RWPE1 (cell line): Measurements from ENCODE around the gene VEGFC.

ENCODE experiments used
- CTCF ChIA-PET: fragments of 350-600 bp; sonication (Branson Sonifier 250); formaldehyde crosslinking; extraction: SDS; loops from one replicate; lab custom pipeline; 2021; lab: Yijun Ruan, JAX
- POLR2A ChIA-PET: fragments of 400-600 bp; formaldehyde crosslinking; extraction: SDS; loops from one replicate; lab custom pipeline; 2020; ENCODE audit warnings: antibody characterized with exemption; ENCODE audit not compliant: low non-redundant PET; lab: Yijun Ruan, JAX
- DNase-seq: peaks from one replicate; pipeline ENCODE4 v3.0.0; 2012; ENCODE audit warnings: low spot score
- H3K27ac ChIP-seq: fragments of 450-650 bp; 2 replicates; pipeline ENCODE4 v1.5.1; 2017
- CTCF ChIP-seq: fragments of 450-650 bp; conservative IDR thresholded peaks from 2 replicates; pipeline ENCODE4 v1.5.1; 2017; ENCODE audit warnings: low read depth, mild to moderate bottlenecking

The VEGFC gene

DNA sequence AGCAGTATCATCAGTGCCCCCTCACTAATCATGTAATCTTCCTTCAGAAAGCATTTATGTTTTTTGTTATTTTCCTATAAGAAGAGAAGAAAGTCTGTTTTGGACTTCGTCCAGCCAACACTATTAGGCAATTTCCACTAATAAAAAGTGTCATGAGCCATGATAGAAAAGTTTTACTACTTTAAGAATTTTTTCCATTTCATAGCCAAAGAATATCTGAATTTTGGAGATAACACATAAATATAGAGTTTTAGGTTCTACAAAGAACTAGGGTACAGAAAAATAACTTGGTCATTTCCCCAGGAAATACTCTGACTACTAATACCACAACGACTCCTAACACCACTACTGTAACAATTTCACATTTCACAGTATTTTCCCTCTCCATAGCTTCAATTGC lies 41.8 kb upstream of the VEGFC start:
- ChIA-PET CTCF (no interaction called here), POLR2A (no interaction called here)
- TF ChIP-seq CTCF, result no peak
- no peak overlapping the region for H3K27ac ChIP-seq
- DNase-seq, result no peak

DNA sequence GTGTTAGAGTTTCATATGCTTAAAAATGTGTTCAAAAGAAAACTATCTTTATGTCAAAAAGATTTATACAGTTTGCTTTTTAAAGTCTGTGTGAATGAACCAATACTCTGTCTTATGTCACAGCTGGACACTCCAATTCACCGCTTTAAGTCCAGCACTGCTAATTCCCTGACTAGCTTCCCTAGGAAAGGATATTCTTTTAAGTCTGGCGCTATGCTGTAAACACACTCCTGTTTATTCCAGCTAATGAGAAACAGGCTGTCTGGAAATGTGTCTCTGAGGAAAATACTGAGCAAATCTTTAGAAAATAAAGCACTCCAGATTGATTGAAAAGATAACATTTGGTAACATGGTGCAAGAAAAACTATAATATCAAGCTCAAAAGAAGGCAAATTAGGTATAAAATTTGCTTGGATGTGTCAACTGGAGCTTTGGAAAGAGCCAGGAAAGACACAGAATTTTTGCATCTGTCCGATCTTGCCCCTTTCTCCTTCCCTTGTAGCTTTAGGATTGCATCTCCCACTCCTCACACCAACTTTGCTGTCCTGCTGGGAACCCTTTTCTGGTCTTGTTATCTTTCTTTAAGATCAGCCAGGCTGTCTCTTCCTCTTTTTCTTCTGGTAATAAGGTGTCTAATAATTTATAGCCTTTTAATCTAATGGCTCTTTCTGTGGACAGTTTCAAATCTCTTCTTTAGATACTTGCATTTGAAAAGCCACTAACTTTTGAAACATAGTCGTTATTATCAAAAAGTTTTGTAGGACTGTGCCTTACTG lies 40.9 kb upstream of the VEGFC start:
- CTCF ChIA-PET, result no interaction called here
- POLR2A ChIA-PET, result no interaction called here
- TF ChIP-seq CTCF, result no peak
- H3K27ac ChIP-seq, result no peak overlapping the region
- no peak for DNase-seq

GRCh38 chr4:176830971-176831370 lies 38.2 kb upstream of the VEGFC start:
- ChIA-PET CTCF (interaction anchor here (0.6 kb wide), 1 partner anchor 202 kb away, joined by 3 read pairs; no protein-coding TSS in a partner anchor), POLR2A (no interaction called here)
- no peak for TF ChIP-seq CTCF
- no peak overlapping the region for H3K27ac ChIP-seq
- no peak for DNase-seq

DNA sequence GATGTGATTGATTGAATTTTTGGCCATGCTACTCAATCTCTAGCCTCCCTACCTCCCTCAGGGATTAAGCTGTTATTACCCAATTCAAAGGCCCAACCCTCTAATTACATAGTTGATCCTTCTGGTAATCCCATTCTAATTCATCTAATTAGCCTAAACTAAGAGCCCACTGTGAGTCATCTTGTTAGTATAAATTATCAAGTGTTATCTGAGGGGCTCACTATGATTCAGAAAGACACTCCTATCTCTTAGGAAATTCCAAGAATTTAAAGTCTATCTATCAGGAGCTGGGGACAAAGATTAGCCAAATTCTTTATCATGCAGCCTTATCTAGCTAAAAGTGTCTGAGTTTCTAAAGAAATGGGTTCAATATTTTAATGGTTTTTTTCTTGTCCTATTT lies 32.9 kb upstream of the VEGFC start:
- no peak for DNase-seq
- ChIA-PET POLR2A (no interaction called here), CTCF (interaction anchor here (1.6 kb wide), 1 partner anchor 222 kb away, joined by 3 read pairs; no protein-coding TSS in a partner anchor)
- no peak for TF ChIP-seq CTCF
- no peak overlapping the region for H3K27ac ChIP-seq

DNA sequence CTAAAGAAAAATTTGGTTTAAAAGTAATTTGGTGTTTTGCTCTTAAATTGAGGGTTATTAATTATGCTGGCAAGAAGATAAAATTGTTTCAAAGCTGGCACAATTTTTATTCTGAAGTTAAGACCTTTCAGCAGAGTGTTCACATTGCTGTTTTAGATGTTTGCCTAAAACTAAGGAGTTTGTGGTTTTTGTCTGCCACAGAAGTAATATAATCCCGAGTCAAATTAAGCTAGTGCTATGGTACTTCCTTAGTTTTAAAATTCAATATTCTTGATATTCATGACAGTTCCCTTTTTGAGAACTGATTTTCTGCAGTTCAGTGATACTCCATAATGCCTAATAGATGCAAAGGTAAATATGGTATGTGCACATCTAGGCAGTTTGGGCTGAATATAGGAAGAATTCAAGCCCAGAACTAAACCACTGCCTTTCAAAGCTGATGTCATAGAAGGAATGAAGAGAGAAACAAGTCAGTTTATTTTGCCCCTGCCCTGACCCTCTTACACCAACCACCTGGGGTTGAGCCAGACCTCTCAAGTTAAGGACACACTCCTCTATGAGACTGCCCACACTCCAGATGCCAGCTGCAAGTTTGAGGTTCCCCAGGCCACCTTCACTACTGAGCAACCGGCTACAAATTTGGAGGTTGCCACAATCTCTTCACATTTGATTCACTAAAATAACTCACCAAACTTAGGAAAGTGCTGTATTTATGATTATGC lies 32.1 kb upstream of the VEGFC start:
- CTCF ChIA-PET, result interaction anchor here (0.7 to 1.6 kb wide), 2 partner anchors 223 to 518 kb away, joined by 3 to 4 read pairs; no protein-coding TSS in a partner anchor
- H3K27ac ChIP-seq, result no peak overlapping the region
- DNase-seq, result no peak
- TF ChIP-seq CTCF, result no peak
- POLR2A ChIA-PET, result no interaction called here

GRCh38 chr4:176818531-176818930 lies 25.8 kb upstream of the VEGFC start:
- CTCF ChIA-PET, result no interaction called here
- no peak for DNase-seq
- POLR2A ChIA-PET, result no interaction called here
- no peak for TF ChIP-seq CTCF
- no peak overlapping the region for H3K27ac ChIP-seq
